Activated T-cell treated with anti-CD3 and anti-CD28 coated beads for 1 hour (primary cell): Measurements from ENCODE around the gene MGMT.

ENCODE experiments used
- DNase-seq: peaks from one replicate; pipeline ENCODE4 v3.0.0-alpha.2; 2020; ENCODE audit warnings: low read depth

The MGMT gene

GRCh38 chr10:129624526-129624925, 157.5 kb downstream of the MGMT start:
- DNase-seq, result no peak

GRCh38 chr10:129626309-129626708, 159.3 kb downstream of the MGMT start:
- no peak for DNase-seq

GRCh38 chr10:129626796-129627435, 159.9 kb downstream of the MGMT start:
- DNase-seq, result no peak

GRCh38 chr10:129627442-129627841, 160.4 kb downstream of the MGMT start:
- DNase-seq, result no peak

GRCh38 chr10:129628823-129629222, 161.8 kb downstream of the MGMT start:
- DNase-seq, result no peak

GRCh38 chr10:129629911-129630310, 162.9 kb downstream of the MGMT start:
- no peak for DNase-seq

GRCh38 chr10:129631006-129631405, 164.0 kb downstream of the MGMT start:
- DNase-seq, result no peak

- DNase-seq, result no peak
Observed at GRCh38 chr10:129631870-129632623, 165.0 kb downstream of the MGMT start.

- DNase-seq, result no peak
Observed at GRCh38 chr10:129637010-129637409, 170.0 kb downstream of the MGMT start.

GRCh38 chr10:129637846-129638245, 170.8 kb downstream of the MGMT start:
- no peak for DNase-seq

GRCh38 chr10:129641351-129641750, 174.3 kb downstream of the MGMT start:
- no peak for DNase-seq

GRCh38 chr10:129641982-129642381, 174.9 kb downstream of the MGMT start:
- DNase-seq, result no peak

GRCh38 chr10:129642427-129642826, 175.4 kb downstream of the MGMT start:
- DNase-seq, result no peak

GRCh38 chr10:129643266-129643665, 176.2 kb downstream of the MGMT start:
- no peak for DNase-seq

- DNase-seq, result no peak
Observed at GRCh38 chr10:129645487-129645886, 178.4 kb downstream of the MGMT start.

- no peak for DNase-seq
Observed at GRCh38 chr10:129646973-129647372, 179.9 kb downstream of the MGMT start.

- no peak for DNase-seq
Observed at GRCh38 chr10:129647590-129647989, 180.5 kb downstream of the MGMT start.

GRCh38 chr10:129648856-129649255, 181.8 kb downstream of the MGMT start:
- DNase-seq, result no peak

- no peak for DNase-seq
Observed at GRCh38 chr10:129652021-129652420, 185.0 kb downstream of the MGMT start.

- no peak for DNase-seq
Observed at GRCh38 chr10:129652521-129653201, 185.6 kb downstream of the MGMT start.

GRCh38 chr10:129653428-129653827, 186.4 kb downstream of the MGMT start:
- DNase-seq, result no peak

GRCh38 chr10:129653861-129654260, 186.8 kb downstream of the MGMT start:
- DNase-seq, result no peak

- no peak for DNase-seq
Observed at GRCh38 chr10:129654461-129654860, 187.4 kb downstream of the MGMT start.
